ENCODE data around the gene C11orf24.
"Not testable (repeated sequence)": the region's sequence is repeated elsewhere in the genome, so short reads cannot be mapped to it uniquely, and the experiment has no call there.

Gene C11orf24

GRCh38 chr11:68293708-68294107, 21.9 kb upstream of the C11orf24 start:
- Histone ChIP-seq H3K27me3 (ENCODE audit: insufficient read depth, poor library complexity, severe bottlenecking) (no peaks in the 10 kb centered on the region), H3K4me3 (replicated peaks; ENCODE audit: insufficient read depth, low read length) (no peak overlapping the region), H3K27ac (replicated peaks) (no peak overlapping the region)
- no peak for DNase-seq (ENCODE audit: low read depth in 1 of 2, low spot score in 1 of 2)
- no peak for TF ChIP-seq POLR2AphosphoS5 (IDR thresholded peaks at IDR 0.05; ENCODE audit: low read depth)
- no peak for TF ChIP-seq GABPA (IDR thresholded peaks at IDR 0.05; ENCODE audit: low read depth)
- no peak for TF ChIP-seq CTCF (IDR thresholded peaks at IDR 0.05; ENCODE audit: insufficient read depth, low read length)
- TF ChIP-seq, protein P1, sequence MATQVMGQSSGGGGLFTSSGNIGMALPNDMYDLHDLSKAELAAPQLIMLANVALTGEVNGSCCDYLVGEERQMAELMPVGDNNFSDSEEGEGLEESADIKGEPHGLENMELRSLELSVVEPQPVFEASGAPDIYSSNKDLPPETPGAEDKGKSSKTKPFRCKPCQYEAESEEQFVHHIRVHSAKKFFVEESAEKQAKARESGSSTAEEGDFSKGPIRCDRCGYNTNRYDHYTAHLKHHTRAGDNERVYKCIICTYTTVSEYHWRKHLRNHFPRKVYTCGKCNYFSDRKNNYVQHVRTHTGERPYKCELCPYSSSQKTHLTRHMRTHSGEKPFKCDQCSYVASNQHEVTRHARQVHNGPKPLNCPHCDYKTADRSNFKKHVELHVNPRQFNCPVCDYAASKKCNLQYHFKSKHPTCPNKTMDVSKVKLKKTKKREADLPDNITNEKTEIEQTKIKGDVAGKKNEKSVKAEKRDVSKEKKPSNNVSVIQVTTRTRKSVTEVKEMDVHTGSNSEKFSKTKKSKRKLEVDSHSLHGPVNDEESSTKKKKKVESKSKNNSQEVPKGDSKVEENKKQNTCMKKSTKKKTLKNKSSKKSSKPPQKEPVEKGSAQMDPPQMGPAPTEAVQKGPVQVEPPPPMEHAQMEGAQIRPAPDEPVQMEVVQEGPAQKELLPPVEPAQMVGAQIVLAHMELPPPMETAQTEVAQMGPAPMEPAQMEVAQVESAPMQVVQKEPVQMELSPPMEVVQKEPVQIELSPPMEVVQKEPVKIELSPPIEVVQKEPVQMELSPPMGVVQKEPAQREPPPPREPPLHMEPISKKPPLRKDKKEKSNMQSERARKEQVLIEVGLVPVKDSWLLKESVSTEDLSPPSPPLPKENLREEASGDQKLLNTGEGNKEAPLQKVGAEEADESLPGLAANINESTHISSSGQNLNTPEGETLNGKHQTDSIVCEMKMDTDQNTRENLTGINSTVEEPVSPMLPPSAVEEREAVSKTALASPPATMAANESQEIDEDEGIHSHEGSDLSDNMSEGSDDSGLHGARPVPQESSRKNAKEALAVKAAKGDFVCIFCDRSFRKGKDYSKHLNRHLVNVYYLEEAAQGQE (IDR thresholded peaks at IDR 0.05; ENCODE audit: insufficient replicate concordance, low read depth): no peak

- Histone ChIP-seq H3K27ac (replicated peaks) (no peak overlapping the region), H3K27me3 (ENCODE audit: insufficient read depth, poor library complexity, severe bottlenecking) (no peaks in the 10 kb centered on the region), H3K4me3 (replicated peaks; ENCODE audit: insufficient read depth, low read length) (no peak overlapping the region)
- TF ChIP-seq SPI1 (IDR thresholded peaks at IDR 0.05; ENCODE audit: borderline replicate concordance, low read depth) (no peak), CTCF (IDR thresholded peaks at IDR 0.05; ENCODE audit: insufficient read depth, low read length) (no peak), POLR2AphosphoS5 (IDR thresholded peaks at IDR 0.05; ENCODE audit: low read depth) (no peak), GABPA (IDR thresholded peaks at IDR 0.05; ENCODE audit: low read depth) (no peak)
- TF ChIP-seq, protein P1 (IDR thresholded peaks at IDR 0.05; ENCODE audit: insufficient replicate concordance, low read depth): no peak
- no peak for DNase-seq (ENCODE audit: low read depth in 1 of 2, low spot score in 1 of 2)
These were observed 17.7 kb upstream of the C11orf24 start for GRCh38 chr11:68289456-68289855.

DNA sequence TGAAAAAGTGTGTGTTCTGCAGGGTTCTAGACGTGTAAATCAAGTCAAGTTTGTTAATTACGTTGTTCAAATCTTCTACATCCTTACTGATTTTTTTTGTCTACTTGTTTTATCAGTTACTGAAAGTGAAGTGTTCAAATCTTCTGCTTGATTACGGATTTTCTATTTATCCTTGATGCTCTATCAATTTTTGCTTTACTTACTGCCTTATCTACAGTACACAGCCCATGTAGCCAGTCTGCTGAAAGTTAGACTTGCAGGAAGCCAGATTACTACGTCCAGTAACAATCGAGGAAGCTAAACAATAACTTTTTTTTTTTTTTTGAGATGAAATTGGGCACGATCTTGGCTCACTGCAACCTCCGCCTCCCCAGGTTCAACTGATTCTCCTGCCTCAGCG, 15.6 kb upstream of the C11orf24 start:
- no peak for DNase-seq (ENCODE audit: low read depth in 1 of 2, low spot score in 1 of 2)
- Histone ChIP-seq H3K27ac (replicated peaks) (no peak overlapping the region), H3K27me3 (ENCODE audit: insufficient read depth, poor library complexity, severe bottlenecking) (no peaks in the 10 kb centered on the region), H3K4me3 (replicated peaks; ENCODE audit: insufficient read depth, low read length) (no peak overlapping the region)
- TF ChIP-seq SPI1 (IDR thresholded peaks at IDR 0.05; ENCODE audit: borderline replicate concordance, low read depth) (no peak), GABPA (IDR thresholded peaks at IDR 0.05; ENCODE audit: low read depth) (no peak), CTCF (IDR thresholded peaks at IDR 0.05; ENCODE audit: insufficient read depth, low read length) (no peak), POLR2AphosphoS5 (IDR thresholded peaks at IDR 0.05; ENCODE audit: low read depth) (no peak)
- TF ChIP-seq, protein P1 (IDR thresholded peaks at IDR 0.05; ENCODE audit: insufficient replicate concordance, low read depth): no peak

- H3K27ac ChIP-seq (replicated peaks); H3K27me3 ChIP-seq (ENCODE audit: insufficient read depth, poor library complexity, severe bottlenecking); H3K4me3 ChIP-seq (replicated peaks; ENCODE audit: insufficient read depth, low read length); DNase-seq (ENCODE audit: low read depth in 1 of 2, low spot score in 1 of 2): not testable (repeated sequence)
These were observed 12.8 kb upstream of the C11orf24 start for GRCh38 chr11:68284588-68284987.

Data from HL-60 (cell line).